CD4-positive, alpha-beta T cell treated with Interleukin-2 at 100 ng/mL for 4 hours (primary cell): ENCODE data around the gene TEAD3.
A peak's percentile ranks its signal among the peaks of the same experiment; 100 is the strongest.

Source experiments
- DNase-seq: peaks from one replicate; pipeline ENCODE4 v3.0.0-alpha.2; 2020; ENCODE audit warnings: low spot score

Gene TEAD3

GRCh38 chr6:35474942-35475570, 21.8 kb downstream of the TEAD3 start:
- DNase-seq = no peak

- DNase-seq = no peak
Measured at GRCh38 chr6:35474131-35474941, 22.5 kb downstream of the TEAD3 start.

- no peak for DNase-seq
Measured at GRCh38 chr6:35473850-35474130, 23.1 kb downstream of the TEAD3 start.

GRCh38 chr6:35473075-35473849, 23.6 kb downstream of the TEAD3 start:
- DNase-seq = no peak

- no peak for DNase-seq
Measured at GRCh38 chr6:35471836-35472345, 25.0 kb downstream of the TEAD3 start.

GRCh38 chr6:35470663-35471120, 26.2 kb downstream of the TEAD3 start:
- no peak for DNase-seq

GRCh38 chr6:35469751-35470662, 26.9 kb downstream of the TEAD3 start:
- DNase-seq = no peak

- DNase-seq = no peak
Measured at GRCh38 chr6:35468980-35469750, 27.7 kb downstream of the TEAD3 start.

- DNase-seq = peak; percentile 98
Measured at GRCh38 chr6:35468181-35468979, 28.5 kb downstream of the TEAD3 start, which contains the start of gene RPL10A. RPL10A (plus strand) TSS chr6:35468401; CDS start chr6:35468435, 34 bp downstream.

GRCh38 chr6:35465646-35466045, 31.2 kb downstream of the TEAD3 start:
- DNase-seq = no peak

- DNase-seq = no peak
Measured at GRCh38 chr6:35463292-35463691, 33.6 kb downstream of the TEAD3 start.

- DNase-seq = no peak
Measured at GRCh38 chr6:35461270-35461669, 35.6 kb downstream of the TEAD3 start.

GRCh38 chr6:35457907-35458306, 39.0 kb downstream of the TEAD3 start:
- DNase-seq = no peak

GRCh38 chr6:35454391-35455110, 42.3 kb downstream of the TEAD3 start:
- DNase-seq = no peak

- no peak for DNase-seq
Measured at GRCh38 chr6:35453236-35453635, 43.6 kb downstream of the TEAD3 start.

- peak; percentile 93 for DNase-seq
Measured at GRCh38 chr6:35452183-35453090, 44.4 kb downstream of the TEAD3 start, which contains the start of gene FANCE. FANCE (plus strand) TSS chr6:35452338; CDS start chr6:35452546, 208 bp downstream.

GRCh38 chr6:35451354-35452182, 45.3 kb downstream of the TEAD3 start:
- no peak for DNase-seq
